Measurements from ENCODE around the gene TNFRSF1B. TPM values are rescaled to one million over a fixed set of nuclear protein-coding genes. Genes with fewer than 3 reads are reported as not detected.

The TNFRSF1B gene
- total RNA-seq, 1 experiment from 2014 or later = 0.61 TPM

GRCh38 chr1:12143631-12144155 is 23.1 kb upstream of the TNFRSF1B start:
- no peak overlapping the region for H3K27ac ChIP-seq (ENCODE audit: low read depth, low read length)
- H4K20me1 ChIP-seq (ENCODE audit: insufficient read depth) = no peaks in the 10 kb centered on the region
- H2AFZ ChIP-seq (ENCODE audit: low read depth, low read length, poor library complexity, severe bottlenecking) = no peak overlapping the region
- H3K79me2 ChIP-seq (ENCODE audit: insufficient read depth, low read length) = no peaks in the 10 kb centered on the region
- no peaks in the 10 kb centered on the region for H3K9me2 ChIP-seq (ENCODE audit: insufficient read depth)
- POLR2A ChIA-PET = no interaction called here
- no peak for ATAC-seq
- TF ChIP-seq ZBTB33 (IDR thresholded peaks at IDR 0.05; ENCODE audit: extremely low read depth, insufficient replicate concordance, low read length) (no peak), ELF1 (IDR thresholded peaks at IDR 0.05; ENCODE audit: borderline replicate concordance, low read depth) (no peak), JUND (IDR thresholded peaks at IDR 0.05) (no peak), RAD21 (IDR thresholded peaks at IDR 0.05; ENCODE audit: low read depth) (no peak), SIN3A (IDR thresholded peaks at IDR 0.05; ENCODE audit: low read depth) (no peak), ATF3 (IDR thresholded peaks at IDR 0.05) (no peak), FOSL1 (IDR thresholded peaks at IDR 0.05; ENCODE audit: low read depth) (no peak)
- CTCF ChIA-PET = no interaction called here
- no peak overlapping the region for H3K9ac ChIP-seq (ENCODE audit: low read length)
- RAD21 ChIA-PET (ENCODE audit: low non-redundant PET in 1 of 2, low total read pairs in 2 of 2, uncharacterized antibody in 2 of 2, unreplicated experiment in 2 of 2) = no interaction called here
- no peaks in the 10 kb centered on the region for H3K9me3 ChIP-seq (ENCODE audit: control insufficient read depth in 1 of 2, insufficient read depth in 1 of 2, low read depth in 1 of 2, low read length in 2 of 2)
- no peak overlapping the region for H3K4me2 ChIP-seq (ENCODE audit: low read length)
- intact Hi-C loops (cut with micrococcal nuclease) = no loop called here
- no peaks in the 10 kb centered on the region for H3K27me3 ChIP-seq (ENCODE audit: insufficient read depth, low read length)
- DNase-seq (ENCODE audit: low read depth, low spot score) = no peak
- BruUV-seq (replicated peaks) = no TSS peak
- peaks cover 9 to 25% of the 10 kb centered on the region in 2 experiments; a peak in 3 of 4 replicates for H3K4me1 ChIP-seq (ENCODE audit: control insufficient read depth in 1 of 2, insufficient read depth in 2 of 2, low read length in 2 of 2)
- no peaks in the 10 kb centered on the region for H3K36me3 ChIP-seq (ENCODE audit: control insufficient read depth in 1 of 2, insufficient read depth in 2 of 2, low read length in 2 of 2)
- no peak overlapping the region for H3K4me3 ChIP-seq (replicated peaks in 1 of 2; ENCODE audit: low read depth in 1 of 2, low read length in 2 of 2)

GRCh38 chr1:12144236-12144635 is 22.6 kb upstream of the TNFRSF1B start:
- no peaks in the 10 kb centered on the region for H3K9me3 ChIP-seq (ENCODE audit: control insufficient read depth in 1 of 2, insufficient read depth in 1 of 2, low read depth in 1 of 2, low read length in 2 of 2)
- TF ChIP-seq SIN3A (IDR thresholded peaks at IDR 0.05; ENCODE audit: low read depth) = no peak
- TF ChIP-seq EGR1 (IDR thresholded peaks at IDR 0.05; ENCODE audit: low read depth) = no peak
- no peak for TF ChIP-seq FOSL1 (IDR thresholded peaks at IDR 0.05; ENCODE audit: low read depth)
- no peak for TF ChIP-seq ELF1 (IDR thresholded peaks at IDR 0.05; ENCODE audit: borderline replicate concordance, low read depth)
- no peak for TF ChIP-seq CBX3 (IDR thresholded peaks at IDR 0.05; ENCODE audit: low read depth)
- TF ChIP-seq ZNF274 (IDR thresholded peaks at IDR 0.05; ENCODE audit: low read depth, low read length) = no peak
- no peak for TF ChIP-seq SP1 (IDR thresholded peaks at IDR 0.05; ENCODE audit: low read depth)
- TF ChIP-seq CTCF (IDR thresholded peaks at IDR 0.05 in 2 of 3, conservative IDR thresholded peaks at IDR 0.05 in 1 of 3; ENCODE audit: borderline replicate concordance in 1 of 3, insufficient read depth in 1 of 3, low read depth in 2 of 3, low read length in 2 of 3) = no peak
- no peaks in the 10 kb centered on the region for H3K79me2 ChIP-seq (ENCODE audit: insufficient read depth, low read length)
- no peak overlapping the region for H2AFZ ChIP-seq (ENCODE audit: low read depth, low read length, poor library complexity, severe bottlenecking)
- ChIA-PET CTCF (no interaction called here), POLR2A (no interaction called here), RAD21 (ENCODE audit: low non-redundant PET in 1 of 2, low total read pairs in 2 of 2, uncharacterized antibody in 2 of 2, unreplicated experiment in 2 of 2) (no interaction called here)
- no peaks in the 10 kb centered on the region for H4K20me1 ChIP-seq (ENCODE audit: insufficient read depth)
- peaks cover 11 to 30% of the 10 kb centered on the region in 2 experiments; a peak in 3 of 4 replicates for H3K4me1 ChIP-seq (ENCODE audit: control insufficient read depth in 1 of 2, insufficient read depth in 2 of 2, low read length in 2 of 2)
- no peak overlapping the region for H3K4me3 ChIP-seq (replicated peaks in 1 of 2; ENCODE audit: low read depth in 1 of 2, low read length in 2 of 2)
- H3K9me2 ChIP-seq (ENCODE audit: insufficient read depth) = no peaks in the 10 kb centered on the region
- H3K4me2 ChIP-seq (ENCODE audit: low read length) = no peak overlapping the region
- no peaks in the 10 kb centered on the region for H3K36me3 ChIP-seq (ENCODE audit: control insufficient read depth in 1 of 2, insufficient read depth in 2 of 2, low read length in 2 of 2)
- intact Hi-C loops (cut with micrococcal nuclease) = no loop called here
- DNase-seq (ENCODE audit: low read depth, low spot score) (no peak), ATAC-seq (no peak)
- no peak overlapping the region for H3K9ac ChIP-seq (ENCODE audit: low read length)
- no peak overlapping the region for H3K27ac ChIP-seq (ENCODE audit: low read depth, low read length)
- no TSS peak for BruUV-seq (replicated peaks)
- H3K27me3 ChIP-seq (ENCODE audit: insufficient read depth, low read length) = no peaks in the 10 kb centered on the region
